HepG2 (cell line): Measurements from ENCODE around the gene MRPL28. TPM values are rescaled to one million over a fixed set of nuclear protein-coding genes. Genes with fewer than 3 reads are reported as not detected.

Source experiments
- ATAC-seq: fragments of 200-7000 bp; cut with Tn5 transposase; 3 replicates; pipeline ENCODE4 v1.9.1; 2020; ENCODE audit warnings: mild to moderate bottlenecking, moderate library complexity
- BruUV-seq: library from RNA; stranded (reverse); fragments of 400-500 nt; replicated peaks from 2 replicates; lab custom pipeline; 2021; lab: Mats Ljungman, UMichigan
- CTCF ChIA-PET: fragments of 300-600 bp; formaldehyde crosslinking; extraction: SDS; loops from one replicate; lab custom pipeline; 2021; ENCODE audit warnings: low total read pairs, inconsistent platforms, low intra/inter-chr PET ratio; lab: Yijun Ruan, JAX
- POLR2A ChIA-PET: fragments of 350-600 bp; sonication (Branson Sonifier 250); formaldehyde crosslinking; loops from one replicate; lab custom pipeline; 2020; ENCODE audit warnings: antibody characterized with exemption, inconsistent platforms; lab: Yijun Ruan, JAX
- DNase-seq: peaks from one replicate; pipeline ENCODE4 v3.0.0-alpha.2; 2015; ENCODE audit warnings: low spot score
- FAIRE-seq: peaks from 3 replicates; lab custom pipeline; 2011; peaks lifted over from hg19 to GRCh38; lab: Jason Lieb, UNC
- H2AFZ ChIP-seq: one replicate; pipeline ENCODE4 v1.6.1; 2011; ENCODE audit warnings: low read length, inconsistent platforms
- H3K27ac ChIP-seq: fragments of 300-600 bp; 3 replicates; pipeline ENCODE4 v1.8.0; 2011; ENCODE audit warnings: mixed run types, mild to moderate bottlenecking, mixed read lengths, low read length, inconsistent platforms; ENCODE audit not compliant: insufficient read depth; ENCODE audit errors: extremely low read length
- H3K27me3 ChIP-seq, 2 experiments: fragments of 200-600 bp in 1 of 2; 2 replicates in 1 of 2; 3 replicates in 1 of 2; pipeline versions ENCODE4 v1.6.0 to v1.8.0; 2011; ENCODE audit warnings: low read length in 2 of 2, mild to moderate bottlenecking in 2 of 2, moderate library complexity in 2 of 2, inconsistent platforms in 1 of 2; ENCODE audit not compliant: insufficient read depth in 2 of 2, control insufficient read depth in 1 of 2
- H3K36me3 ChIP-seq, 2 experiments: fragments of 200-600 bp in 1 of 2; replicated peaks in 1 of 2; 2 replicates in 1 of 2; 3 replicates in 1 of 2; pipeline versions ENCODE4 v1.5.1 to v1.8.0; 2011; ENCODE audit warnings: low read length in 2 of 2, inconsistent platforms in 1 of 2; ENCODE audit not compliant: insufficient read depth in 2 of 2, control insufficient read depth in 1 of 2
- H3K4me1 ChIP-seq: 2 replicates; pipeline ENCODE4 v1.5.1; 2012; ENCODE audit warnings: low read length, inconsistent platforms; ENCODE audit not compliant: insufficient read depth
- H3K4me2 ChIP-seq: 2 replicates; pipeline ENCODE4 v1.6.0; 2011; ENCODE audit warnings: low read depth, low read length, inconsistent platforms
- H3K4me3 ChIP-seq, 3 experiments: fragments of 200-600 bp in 1 of 3; sonication (generic), shearing (Covaris generic) in 1 of 3; replicated peaks in 1 of 3; 2 replicates each; pipeline ENCODE4 v1.5.1; 2011 to 2016; ENCODE audit warnings: low read length in 3 of 3, inconsistent platforms in 2 of 3, low read depth in 2 of 3, mild to moderate bottlenecking in 2 of 3, control low read depth in 1 of 3, mixed read lengths in 1 of 3; ENCODE audit not compliant: insufficient read depth in 1 of 3
- H3K79me2 ChIP-seq: one replicate; pipeline ENCODE4 v1.6.1; 2011; ENCODE audit warnings: low read length, inconsistent platforms; ENCODE audit not compliant: insufficient read depth
- H3K9ac ChIP-seq: 2 replicates; pipeline ENCODE4 v1.6.0; 2011; ENCODE audit warnings: mild to moderate bottlenecking, low read depth, low read length, inconsistent platforms; ENCODE audit not compliant: insufficient read depth
- H3K9me3 ChIP-seq: 2 replicates; pipeline ENCODE4 v1.5.1; 2012; ENCODE audit warnings: mild to moderate bottlenecking, low read length
- H4K20me1 ChIP-seq: 2 replicates; pipeline ENCODE4 v1.6.0; 2011; ENCODE audit warnings: inconsistent platforms, mild to moderate bottlenecking, low read length, moderate library complexity; ENCODE audit not compliant: insufficient read depth
- HOXA3 ChIP-seq: sonication (generic); formaldehyde crosslinking; IDR thresholded peaks from 2 replicates; pipeline ENCODE4 v1.5.0; 2020; ENCODE audit warnings: missing genetic modification reagents
- IRX3 ChIP-seq: sonication (generic); formaldehyde crosslinking; IDR thresholded peaks from 2 replicates; pipeline ENCODE4 v1.8.1; 2023; ENCODE audit warnings: mild to moderate bottlenecking, low read depth, missing genetic modification reagents, borderline replicate concordance
- NONO ChIP-seq, 2 experiments: fragments of 450-650 bp in 1 of 2; sonication (generic) in 1 of 2; formaldehyde crosslinking in 1 of 2; IDR thresholded peaks in 1 of 2; conservative IDR thresholded peaks in 1 of 2; 2 replicates each; pipeline versions ENCODE4 v1.6.1 to v1.8.0; 2017 to 2022; ENCODE audit warnings: mild to moderate bottlenecking in 1 of 2, missing genetic modification reagents in 1 of 2, moderate library complexity in 1 of 2
- RBM22 ChIP-seq: fragments of 200-400 bp; formaldehyde crosslinking; optimal IDR thresholded peaks from 2 replicates; pipeline ENCODE3; 2017; ENCODE audit warnings: mild to moderate bottlenecking, low read length, moderate library complexity
- RORA ChIP-seq: sonication (generic); formaldehyde crosslinking; IDR thresholded peaks from 2 replicates; pipeline ENCODE4 v1.5.0; 2020; ENCODE audit warnings: mild to moderate bottlenecking, missing genetic modification reagents, moderate library complexity
- TEAD3 ChIP-seq: optimal IDR thresholded peaks from 2 replicates; pipeline ENCODE3; 2016; ENCODE audit warnings: borderline replicate concordance
- ZFYVE20 ChIP-seq: sonication (generic); formaldehyde crosslinking; IDR thresholded peaks from 2 replicates; pipeline ENCODE4 v1.8.0; 2023; ENCODE audit warnings: low read depth, mild to moderate bottlenecking, moderate library complexity, missing genetic modification reagents, borderline replicate concordance
- WGBS: methylation state at CpG from one replicate; pipeline ENCODE4 v1.1.6; 2017; ENCODE audit warnings: low lambda C conversion rate; 5-methylcytosine and 5-hydroxymethylcytosine counted together
- in situ Hi-C: cut with HindIII; loops from 2 replicates; pipeline ENCODE4 v1.10.0; 2017; ENCODE audit warnings: low pct_unique_long_range_greater_than_20kb; ENCODE audit not compliant: extremely low pct_ligation_motif_present
- intact Hi-C: fragments of 100-400 bp; cut with micrococcal nuclease; formaldehyde crosslinking; loops from one replicate; pipeline ENCODE4 v1.10.0; 2022; ENCODE audit not compliant: unreplicated experiment
- polyA plus RNA-seq, 8 experiments: library from polyadenylated mRNA; depleted of rRNA in 3 of 8; stranded (reverse) in 7 of 8; unstranded in 1 of 8; fragments of >200 nt; fragmentation: Illumina TruSeq in 4 of 8; extraction: Trizol in 4 of 8; gene quantifications; 2 replicates each; pipeline versions ENCODE4 v1.2.1 to v1.2.3, GENCODE V29; 2011 to 2016; ENCODE audit warnings: low read depth in 4 of 8, missing spikeins in 1 of 8, mixed read lengths in 1 of 8; ENCODE audit not compliant: insufficient read depth in 1 of 8
- total RNA-seq, 5 experiments: library from RNA; depleted of rRNA; stranded (reverse); fragments of >200 nt; fragmentation: Illumina TruSeq; extraction: Trizol; gene quantifications; 2 replicates each; pipeline ENCODE4 v1.2.3, GENCODE V29; 2016; ENCODE audit warnings: low read depth in 1 of 5
- TF ChIP-seq, protein P1 (sequence below): sonication (generic); formaldehyde crosslinking; IDR thresholded peaks from 2 replicates; pipeline ENCODE4 v1.4.0; 2020; ENCODE audit warnings: mild to moderate bottlenecking, missing genetic modification reagents, borderline replicate concordance
- TF ChIP-seq, protein P2 (sequence below): sonication (generic); formaldehyde crosslinking; IDR thresholded peaks from 2 replicates; pipeline ENCODE4 v1.4.0; 2020; ENCODE audit warnings: mild to moderate bottlenecking, missing genetic modification reagents

The MRPL28 gene
- total and polyA plus RNA-seq, 2 of the 13 experiments (the other 11 are each of a cell fraction or from before 2014, with no cell fraction given), result 114 to 135 TPM

- Histone ChIP-seq H3K27ac (no peak overlapping the region), H3K9me3 (no peaks in the 10 kb centered on the region), H3K4me2 (no peak overlapping the region), H3K9ac (no peak overlapping the region), H3K4me1 (peaks cover 19% of the 10 kb centered on the region), H3K36me3 (peaks cover 16 to 22% of the 10 kb centered on the region in 2 experiments; a peak in 4 of 5 replicates), H2AFZ (no peak overlapping the region), H3K4me3 (no peak overlapping the region), H3K27me3 (no peaks in the 10 kb centered on the region), H4K20me1 (no peaks in the 10 kb centered on the region), H3K79me2 (peaks cover 16% of the 10 kb centered on the region)
- in situ Hi-C loops (no loop called here), intact Hi-C loops (no loop called here)
- CTCF ChIA-PET, result no interaction called here
- BruUV-seq, result no TSS peak
- 97% methylated on average over 33 of the region's 42 CpGs for WGBS
- no peak for TF ChIP-seq RBM22
- TF ChIP-seq, protein P1, sequence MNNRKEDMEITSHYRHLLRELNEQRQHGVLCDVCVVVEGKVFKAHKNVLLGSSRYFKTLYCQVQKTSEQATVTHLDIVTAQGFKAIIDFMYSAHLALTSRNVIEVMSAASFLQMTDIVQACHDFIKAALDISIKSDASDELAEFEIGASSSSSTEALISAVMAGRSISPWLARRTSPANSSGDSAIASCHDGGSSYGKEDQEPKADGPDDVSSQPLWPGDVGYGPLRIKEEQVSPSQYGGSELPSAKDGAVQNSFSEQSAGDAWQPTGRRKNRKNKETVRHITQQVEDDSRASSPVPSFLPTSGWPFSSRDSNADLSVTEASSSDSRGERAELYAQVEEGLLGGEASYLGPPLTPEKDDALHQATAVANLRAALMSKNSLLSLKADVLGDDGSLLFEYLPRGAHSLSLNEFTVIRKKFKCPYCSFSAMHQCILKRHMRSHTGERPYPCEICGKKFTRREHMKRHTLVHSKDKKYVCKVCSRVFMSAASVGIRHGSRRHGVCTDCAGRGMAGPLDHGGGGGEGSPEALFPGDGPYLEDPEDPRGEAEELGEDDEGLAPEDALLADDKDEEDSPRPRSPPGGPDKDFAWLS, result no peak
- TF ChIP-seq RORA (CRISPR knock-in tag), result no peak
- FAIRE-seq (no peak), ATAC-seq (no peak), DNase-seq (no peak)
- POLR2A ChIA-PET, result no interaction called here
Measured at GRCh38 chr16:377419-377951, 7.1 kb upstream of the MRPL28 start.

GRCh38 chr16:376817-377418, 6.6 kb upstream of the MRPL28 start:
- no peak for FAIRE-seq
- Histone ChIP-seq H3K79me2 (peaks cover 16% of the 10 kb centered on the region), H3K27ac (no peak overlapping the region), H3K36me3 (peaks cover 16 to 24% of the 10 kb centered on the region in 2 experiments; a peak in 4 of 5 replicates), H3K9ac (no peak overlapping the region), H3K4me3 (no peak overlapping the region), H4K20me1 (no peaks in the 10 kb centered on the region), H3K9me3 (no peaks in the 10 kb centered on the region), H3K27me3 (no peaks in the 10 kb centered on the region), H3K4me1 (peaks cover 17% of the 10 kb centered on the region), H3K4me2 (no peak overlapping the region), H2AFZ (no peak overlapping the region)
- POLR2A ChIA-PET, result no interaction called here
- no peak for ATAC-seq
- CTCF ChIA-PET, result no interaction called here
- WGBS, result 98% methylated on average over 25 of the region's 26 CpGs
- no peak for DNase-seq
- BruUV-seq, result no TSS peak
- in situ Hi-C loops, result no loop called here
- intact Hi-C loops, result no loop called here
- TF ChIP-seq TEAD3 (CRISPR knock-in tag), result no peak
- no peak for TF ChIP-seq NONO (IDR thresholded peaks at IDR 0.05)
- TF ChIP-seq NONO (CRISPR knock-in tag; conservative IDR thresholded peaks at IDR 0.05), result no peak
- no peak for TF ChIP-seq HOXA3 (CRISPR knock-in tag)
- TF ChIP-seq ZFYVE20, result no peak
- TF ChIP-seq IRX3 (CRISPR knock-in tag), result no peak
- TF ChIP-seq, protein P2, sequence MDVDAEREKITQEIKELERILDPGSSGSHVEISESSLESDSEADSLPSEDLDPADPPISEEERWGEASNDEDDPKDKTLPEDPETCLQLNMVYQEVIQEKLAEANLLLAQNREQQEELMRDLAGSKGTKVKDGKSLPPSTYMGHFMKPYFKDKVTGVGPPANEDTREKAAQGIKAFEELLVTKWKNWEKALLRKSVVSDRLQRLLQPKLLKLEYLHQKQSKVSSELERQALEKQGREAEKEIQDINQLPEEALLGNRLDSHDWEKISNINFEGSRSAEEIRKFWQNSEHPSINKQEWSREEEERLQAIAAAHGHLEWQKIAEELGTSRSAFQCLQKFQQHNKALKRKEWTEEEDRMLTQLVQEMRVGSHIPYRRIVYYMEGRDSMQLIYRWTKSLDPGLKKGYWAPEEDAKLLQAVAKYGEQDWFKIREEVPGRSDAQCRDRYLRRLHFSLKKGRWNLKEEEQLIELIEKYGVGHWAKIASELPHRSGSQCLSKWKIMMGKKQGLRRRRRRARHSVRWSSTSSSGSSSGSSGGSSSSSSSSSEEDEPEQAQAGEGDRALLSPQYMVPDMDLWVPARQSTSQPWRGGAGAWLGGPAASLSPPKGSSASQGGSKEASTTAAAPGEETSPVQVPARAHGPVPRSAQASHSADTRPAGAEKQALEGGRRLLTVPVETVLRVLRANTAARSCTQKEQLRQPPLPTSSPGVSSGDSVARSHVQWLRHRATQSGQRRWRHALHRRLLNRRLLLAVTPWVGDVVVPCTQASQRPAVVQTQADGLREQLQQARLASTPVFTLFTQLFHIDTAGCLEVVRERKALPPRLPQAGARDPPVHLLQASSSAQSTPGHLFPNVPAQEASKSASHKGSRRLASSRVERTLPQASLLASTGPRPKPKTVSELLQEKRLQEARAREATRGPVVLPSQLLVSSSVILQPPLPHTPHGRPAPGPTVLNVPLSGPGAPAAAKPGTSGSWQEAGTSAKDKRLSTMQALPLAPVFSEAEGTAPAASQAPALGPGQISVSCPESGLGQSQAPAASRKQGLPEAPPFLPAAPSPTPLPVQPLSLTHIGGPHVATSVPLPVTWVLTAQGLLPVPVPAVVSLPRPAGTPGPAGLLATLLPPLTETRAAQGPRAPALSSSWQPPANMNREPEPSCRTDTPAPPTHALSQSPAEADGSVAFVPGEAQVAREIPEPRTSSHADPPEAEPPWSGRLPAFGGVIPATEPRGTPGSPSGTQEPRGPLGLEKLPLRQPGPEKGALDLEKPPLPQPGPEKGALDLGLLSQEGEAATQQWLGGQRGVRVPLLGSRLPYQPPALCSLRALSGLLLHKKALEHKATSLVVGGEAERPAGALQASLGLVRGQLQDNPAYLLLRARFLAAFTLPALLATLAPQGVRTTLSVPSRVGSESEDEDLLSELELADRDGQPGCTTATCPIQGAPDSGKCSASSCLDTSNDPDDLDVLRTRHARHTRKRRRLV (CRISPR knock-in tag), result no peak
